Heart left ventricle (tissue), 16 donors: ENCODE measurements around the gene PIGR. TPM values are rescaled to one million over a fixed set of nuclear protein-coding genes. Genes with fewer than 3 reads are reported as not detected.
A peak's percentile ranks its signal among the peaks of the same experiment; 100 is the strongest.

Experiments used
- ATAC-seq, 4 donors: fragments of 200-7000 bp; cut with Tn5 transposase; one replicate each; pipeline ENCODE4 v1.9.1; 2020 to 2022; ENCODE audit warnings: moderate library complexity in 4 of 4, mild to moderate bottlenecking in 3 of 4, moderate number of reproducible peaks in 1 of 4
- DNase-seq, 5 donors: peaks; one replicate each; pipeline ENCODE4 v3.0.0-alpha.2; 2020
- H3K27ac ChIP-seq, 12 donors: fragments of 200-600 bp; sonication (generic) in 4 of 12; one replicate each; pipeline versions ENCODE4 v1.5.0 to v1.8.0; 2016 to 2022; ENCODE audit warnings: mild to moderate bottlenecking in 2 of 12
- H3K27me3 ChIP-seq, 9 donors: fragments of 200-600 bp; sonication (generic) in 2 of 9; one replicate each; pipeline versions ENCODE4 v1.5.1 to v1.8.0; 2016 to 2022; ENCODE audit warnings: mild to moderate bottlenecking in 3 of 9
- H3K36me3 ChIP-seq, 9 donors: fragments of 200-600 bp; sonication (generic) in 2 of 9; one replicate each; pipeline versions ENCODE4 v1.5.0 to v1.8.0; 2018 to 2022; ENCODE audit warnings: mild to moderate bottlenecking in 2 of 9
- H3K4me1 ChIP-seq, 12 donors: fragments of 200-600 bp; sonication (generic) in 4 of 12; one replicate each; pipeline versions ENCODE4 v1.5.0 to v1.8.0; 2016 to 2022; ENCODE audit warnings: mild to moderate bottlenecking in 3 of 12
- H3K4me3 ChIP-seq, 12 donors: fragments of 200-600 bp; sonication (generic) in 4 of 12; one replicate each; pipeline versions ENCODE4 v1.5.0 to v1.8.0; 2017 to 2022; ENCODE audit warnings: mild to moderate bottlenecking in 9 of 12, moderate library complexity in 4 of 12
- H3K9me3 ChIP-seq, 12 donors: fragments of 200-600 bp; sonication (generic) in 4 of 12; one replicate each; pipeline versions ENCODE4 v1.5.0 to v1.8.0; 2016 to 2022; ENCODE audit warnings: mild to moderate bottlenecking in 1 of 12
- CTCF ChIP-seq, 12 donors: fragments of 200-600 bp; sonication (generic) in 4 of 12; IDR thresholded peaks; one replicate each; pipeline versions ENCODE4 v1.5.0 to v1.8.0; 2018 to 2022; ENCODE audit warnings: antibody characterized with exemption in 12 of 12, mild to moderate bottlenecking in 5 of 12
- POLR2A ChIP-seq, 2 donors: fragments of 450-650 bp; IDR thresholded peaks; one replicate each; pipeline ENCODE4 v1.6.1; 2017; ENCODE audit warnings: antibody characterized with exemption in 2 of 2, mild to moderate bottlenecking in 2 of 2, moderate library complexity in 2 of 2
- WGBS, 4 donors: extraction: QIAGEN DNeasy Blood & Tissue Kit in 2 of 4; methylation state at CpG; one replicate each; pipeline versions ENCODE4 v1.1.5 to v1.1.7; 2013 to 2018; 5-methylcytosine and 5-hydroxymethylcytosine counted together
- intact Hi-C, 10 donors: fragments of 100-400 bp; cut with DNase I; formaldehyde crosslinking; loops; one replicate each; pipeline versions ENCODE4 v1.11.1 to v1.14.2; 2022
- polyA plus RNA-seq, 2 donors: library from polyadenylated mRNA; stranded (reverse); fragments of 200-250 nt; gene quantifications; one replicate each; pipeline ENCODE4 v1.2.3, GENCODE V29; 2013
- total RNA-seq, 9 donors: library from RNA; depleted of rRNA in 2 of 9; stranded (reverse); fragments of >200 nt in 2 of 9; fragmentation: NEBNext Ultra II Directional in 3 of 9; extraction: Animal tissue kit (Norgen Biotek cat#: 25700) in 3 of 9; gene quantifications; one replicate each; pipeline versions ENCODE4 v1.1.0 to v1.2.4, GENCODE V29; 2016 to 2023
- donor health status: ischemic (EF 13 %, LVEDD 7.1; RV severe dilation, severe dysfunction).
- donor health status: healthy with polysubstance abuse.
- donor health status: DM: no; HTN: yes; CAD: no.
- donor health status: DM: no; HTN: no; CAD: no.
- donor health status: ischemic (EF 25% LVEDD 6.9; RV normal size, moderate dysfunction).
- donor health status: ischemic (EF 25% LVEDD 5.7; RV mildly dilated, moderate dysfunction).
- donor health status: healthy.
- donor health status: DM: yes; HTN: yes; CAD: no.
- donor health status: ischemic (EF 35%, LVEDD 5.7; RV mildly dilated, moderate dysfunction).
- donor health status: nonischemic (EF 11% LVEDD 7.7; RV severe dilation, severe dysfunction).
- donor health status: DM: yes; HTN: yes; CAD: no.
- donor health status: PGD.
- donor health status: ischemic (EF 29% LVEDD 5.4; RV normal size, mild dysfunction).
- donor health status: nonischemic (EF 23%, LVEDD 6.1; RV moderate dilation, normal function).

The PIGR gene
- total and polyA plus RNA-seq, 11 donors: 0.04 to 0.64 (median 0.45) TPM; not detected in 7

GRCh38 chr1:206931709-206932108 lies 14.6 kb downstream of the PIGR start:
- no peak overlapping the region for H3K27ac ChIP-seq
- H3K4me1 ChIP-seq: peaks cover 0 to 13% (median 0%) of the 10 kb centered on the region in 12 donors
- H3K9me3 ChIP-seq: no peaks in the 10 kb centered on the region
- no peak for ATAC-seq
- intact Hi-C loops: no loop called here
- no peak for TF ChIP-seq CTCF (IDR thresholded peaks at IDR 0.05)
- TF ChIP-seq POLR2A (IDR thresholded peaks at IDR 0.05): no peak
- H3K36me3 ChIP-seq: no peaks in the 10 kb centered on the region
- H3K4me3 ChIP-seq: no peak overlapping the region
- no peak for DNase-seq
- WGBS, 4 donors: 71 to 94% (median 77%) methylated on average over 5 to 6 of the region's 6 CpGs
- no peaks in the 10 kb centered on the region for H3K27me3 ChIP-seq

DNA sequence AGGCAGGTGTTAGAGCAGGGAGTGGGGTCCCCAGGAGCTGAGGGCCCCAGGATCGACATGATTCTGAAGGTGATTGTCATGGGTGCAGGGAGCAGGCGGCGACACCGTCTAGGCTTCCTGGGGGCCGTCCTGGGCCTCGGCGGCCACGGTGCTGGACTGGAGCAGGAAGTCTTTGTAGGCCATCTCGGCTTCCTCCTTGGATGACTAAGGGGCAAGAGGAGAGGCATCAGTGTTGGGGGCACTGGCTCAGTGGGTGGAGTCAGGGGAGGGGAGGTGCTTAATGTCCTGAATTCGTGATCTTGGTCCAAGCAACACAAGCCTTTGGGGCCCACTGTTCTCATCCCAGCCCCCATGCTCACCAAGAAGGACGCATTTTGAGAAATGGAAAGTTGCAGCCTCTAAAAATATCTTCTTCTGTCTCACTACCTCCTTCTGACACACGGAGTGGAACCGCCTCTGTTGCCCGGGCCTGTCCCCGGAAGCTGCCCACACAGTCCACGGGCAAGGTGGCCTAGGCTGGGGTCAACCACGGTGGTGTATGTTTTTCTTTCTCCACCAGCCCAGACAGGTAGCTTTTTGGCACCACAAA lies 16.0 kb downstream of the PIGR start:
- intact Hi-C loops: no loop called here
- Histone ChIP-seq H3K9me3 (no peaks in the 10 kb centered on the region), H3K27me3 (no peaks in the 10 kb centered on the region), H3K27ac (peak overlapping the region in 1 of 12 donors; percentile 37), H3K4me3 (no peak overlapping the region), H3K4me1 (peaks cover 0 to 18% (median 0%) of the 10 kb centered on the region in 12 donors), H3K36me3 (no peaks in the 10 kb centered on the region)
- DNase-seq (no peak), ATAC-seq (peak in 1 of 4 donors; percentile 27)
- TF ChIP-seq POLR2A (IDR thresholded peaks at IDR 0.05) (no peak), CTCF (IDR thresholded peaks at IDR 0.05) (no peak)
- 72 to 80% (median 77%) methylated on average over 16 to 17 of the region's 17 CpGs for WGBS, 4 donors

- Histone ChIP-seq H3K4me1 (peaks cover 0 to 25% (median 0%) of the 10 kb centered on the region in 12 donors), H3K27ac (no peak overlapping the region), H3K4me3 (no peak overlapping the region), H3K27me3 (no peaks in the 10 kb centered on the region), H3K36me3 (no peaks in the 10 kb centered on the region), H3K9me3 (no peaks in the 10 kb centered on the region)
- ATAC-seq: no peak
- intact Hi-C loops: no loop called here
- no peak for DNase-seq
- WGBS, 4 donors: 85 to 92% (median 91%) methylated on average over 6 of the region's 6 CpGs
- no peak for TF ChIP-seq CTCF (IDR thresholded peaks at IDR 0.05)
- TF ChIP-seq POLR2A (IDR thresholded peaks at IDR 0.05): no peak
Observed at GRCh38 chr1:206929524-206929923, 16.7 kb downstream of the PIGR start.

GRCh38 chr1:206926286-206926685 lies 20.0 kb downstream of the PIGR start:
- H3K27ac ChIP-seq: no peak overlapping the region
- ATAC-seq: peak in 2 of 4 donors; percentile 21 to 40
- DNase-seq: no peak
- intact Hi-C loops: no loop called here
- H3K9me3 ChIP-seq: no peaks in the 10 kb centered on the region
- no peak for TF ChIP-seq CTCF (IDR thresholded peaks at IDR 0.05)
- no peak for TF ChIP-seq POLR2A (IDR thresholded peaks at IDR 0.05)
- peaks cover 0 to 51% (median 1%) of the 10 kb centered on the region in 12 donors for H3K4me1 ChIP-seq
- no peaks in the 10 kb centered on the region for H3K27me3 ChIP-seq
- H3K36me3 ChIP-seq: no peaks in the 10 kb centered on the region
- H3K4me3 ChIP-seq: no peak overlapping the region
- WGBS, 4 donors: 71 to 77% (median 72%) methylated on average over 2 of the region's 2 CpGs
